ENCODE results near the gene CENPX. TPM values are rescaled to one million over a fixed set of nuclear protein-coding genes. Genes with fewer than 3 reads are reported as not detected.

The CENPX gene
- total and polyA plus RNA-seq, 2 of the 13 experiments (the other 11 are each of a cell fraction or from before 2014, with no cell fraction given) = 92.7 to 170 TPM

DNA sequence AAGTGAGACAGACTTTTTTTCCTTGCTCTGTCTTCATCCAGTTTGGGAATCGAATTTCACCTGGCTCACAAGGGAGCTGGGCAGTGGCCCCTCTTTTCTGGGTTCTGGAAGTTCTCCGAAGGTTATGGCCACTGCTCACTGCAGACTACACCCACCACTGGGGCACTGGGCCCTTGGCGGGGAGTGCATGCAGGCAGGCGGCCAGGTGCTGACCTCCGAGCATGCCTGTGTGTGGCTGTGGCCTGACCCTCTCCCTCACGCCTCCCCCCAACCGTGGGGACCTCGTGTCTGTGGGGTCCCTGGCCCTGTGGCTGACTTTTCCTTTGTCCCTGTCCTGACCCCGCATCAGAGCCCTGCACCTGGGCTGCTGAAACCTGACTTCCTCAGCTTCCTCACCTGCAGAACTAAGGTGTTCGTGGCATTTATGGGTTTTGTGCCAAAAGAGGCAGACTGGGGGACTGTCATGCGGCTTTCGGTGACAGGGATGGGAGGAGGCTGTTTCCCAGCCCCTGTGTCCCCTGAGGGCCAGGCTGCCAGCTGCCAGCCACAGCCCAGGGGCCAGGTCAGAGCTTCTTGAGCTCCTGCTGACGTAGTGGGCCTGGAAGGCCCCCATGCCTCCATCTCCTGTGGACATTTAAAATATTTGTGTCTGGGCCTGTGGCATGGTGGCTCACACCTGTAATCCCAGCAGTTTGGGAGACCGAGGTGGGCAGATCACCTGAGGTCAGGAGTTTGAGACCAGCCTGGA lies 23.8 kb downstream of the CENPX start (continued):
- TF ChIP-seq FOXC1 (CRISPR knock-in tag; IDR thresholded peaks at IDR 0.05; ENCODE audit: borderline replicate concordance) (no peak), TBX3 (IDR thresholded peaks at IDR 0.05; ENCODE audit: borderline replicate concordance) (no peak), NCOA2 (CRISPR knock-in tag; IDR thresholded peaks at IDR 0.05) (0 out of 2 replicates have a peak, but pooled peaks have one; percentile 24), LCORL (IDR thresholded peaks at IDR 0.05) (no peak), LCORL (CRISPR knock-in tag; IDR thresholded peaks at IDR 0.05) (no peak), XRCC5 (optimal IDR thresholded peaks at IDR 0.05; ENCODE audit: low read length) (no peak), KLF12 (CRISPR knock-in tag; IDR thresholded peaks at IDR 0.05; ENCODE audit: borderline replicate concordance) (no peak), ZNF280B (CRISPR knock-in tag; IDR thresholded peaks at IDR 0.05; ENCODE audit: borderline replicate concordance) (peak; percentile 62; the same call in 1 of the 2 replicates), RAD21 (CRISPR knock-in tag; IDR thresholded peaks at IDR 0.05) (no peak), NAIF1 (CRISPR knock-in tag; IDR thresholded peaks at IDR 0.05; ENCODE audit: borderline replicate concordance) (no peak), ZNF276 (CRISPR knock-in tag; IDR thresholded peaks at IDR 0.05; ENCODE audit: low read depth) (no peak), MXD4 (CRISPR knock-in tag; IDR thresholded peaks at IDR 0.05) (no peak), ZFP62 (CRISPR knock-in tag; IDR thresholded peaks at IDR 0.05) (no peak), CEBPG (CRISPR knock-in tag; IDR thresholded peaks at IDR 0.05) (no peak), NFATC3 (CRISPR knock-in tag; IDR thresholded peaks at IDR 0.05) (0 out of 2 replicates have a peak, but pooled peaks have one; percentile 53), ZFAT (CRISPR knock-in tag; conservative IDR thresholded peaks at IDR 0.05) (no peak), NFYC (CRISPR knock-in tag; IDR thresholded peaks at IDR 0.05) (no peak), ZNF138 (CRISPR knock-in tag; IDR thresholded peaks at IDR 0.05; ENCODE audit: low read depth) (peak; percentile 34; the same call in 1 of the 2 replicates), PRPF4 (IDR thresholded peaks at IDR 0.05; ENCODE audit: low read depth, low read length, poor library complexity, severe bottlenecking) (no peak), ATF1 (CRISPR knock-in tag; IDR thresholded peaks at IDR 0.05) (no peak), HNRNPL (IDR thresholded peaks at IDR 0.05; ENCODE audit: low read depth, low read length) (peak; percentile 85)
- TF ChIP-seq, protein P1, sequence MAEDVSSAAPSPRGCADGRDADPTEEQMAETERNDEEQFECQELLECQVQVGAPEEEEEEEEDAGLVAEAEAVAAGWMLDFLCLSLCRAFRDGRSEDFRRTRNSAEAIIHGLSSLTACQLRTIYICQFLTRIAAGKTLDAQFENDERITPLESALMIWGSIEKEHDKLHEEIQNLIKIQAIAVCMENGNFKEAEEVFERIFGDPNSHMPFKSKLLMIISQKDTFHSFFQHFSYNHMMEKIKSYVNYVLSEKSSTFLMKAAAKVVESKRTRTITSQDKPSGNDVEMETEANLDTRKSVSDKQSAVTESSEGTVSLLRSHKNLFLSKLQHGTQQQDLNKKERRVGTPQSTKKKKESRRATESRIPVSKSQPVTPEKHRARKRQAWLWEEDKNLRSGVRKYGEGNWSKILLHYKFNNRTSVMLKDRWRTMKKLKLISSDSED (CRISPR knock-in tag; IDR thresholded peaks at IDR 0.05) = no peak
- TF ChIP-seq, protein P2, sequence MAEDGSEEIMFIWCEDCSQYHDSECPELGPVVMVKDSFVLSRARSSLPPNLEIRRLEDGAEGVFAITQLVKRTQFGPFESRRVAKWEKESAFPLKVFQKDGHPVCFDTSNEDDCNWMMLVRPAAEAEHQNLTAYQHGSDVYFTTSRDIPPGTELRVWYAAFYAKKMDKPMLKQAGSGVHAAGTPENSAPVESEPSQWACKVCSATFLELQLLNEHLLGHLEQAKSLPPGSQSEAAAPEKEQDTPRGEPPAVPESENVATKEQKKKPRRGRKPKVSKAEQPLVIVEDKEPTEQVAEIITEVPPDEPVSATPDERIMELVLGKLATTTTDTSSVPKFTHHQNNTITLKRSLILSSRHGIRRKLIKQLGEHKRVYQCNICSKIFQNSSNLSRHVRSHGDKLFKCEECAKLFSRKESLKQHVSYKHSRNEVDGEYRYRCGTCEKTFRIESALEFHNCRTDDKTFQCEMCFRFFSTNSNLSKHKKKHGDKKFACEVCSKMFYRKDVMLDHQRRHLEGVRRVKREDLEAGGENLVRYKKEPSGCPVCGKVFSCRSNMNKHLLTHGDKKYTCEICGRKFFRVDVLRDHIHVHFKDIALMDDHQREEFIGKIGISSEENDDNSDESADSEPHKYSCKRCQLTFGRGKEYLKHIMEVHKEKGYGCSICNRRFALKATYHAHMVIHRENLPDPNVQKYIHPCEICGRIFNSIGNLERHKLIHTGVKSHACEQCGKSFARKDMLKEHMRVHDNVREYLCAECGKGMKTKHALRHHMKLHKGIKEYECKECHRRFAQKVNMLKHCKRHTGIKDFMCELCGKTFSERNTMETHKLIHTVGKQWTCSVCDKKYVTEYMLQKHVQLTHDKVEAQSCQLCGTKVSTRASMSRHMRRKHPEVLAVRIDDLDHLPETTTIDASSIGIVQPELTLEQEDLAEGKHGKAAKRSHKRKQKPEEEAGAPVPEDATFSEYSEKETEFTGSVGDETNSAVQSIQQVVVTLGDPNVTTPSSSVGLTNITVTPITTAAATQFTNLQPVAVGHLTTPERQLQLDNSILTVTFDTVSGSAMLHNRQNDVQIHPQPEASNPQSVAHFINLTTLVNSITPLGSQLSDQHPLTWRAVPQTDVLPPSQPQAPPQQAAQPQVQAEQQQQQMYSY (CRISPR knock-in tag; IDR thresholded peaks at IDR 0.05) = no peak

Measured in HepG2 (cell line).